NOMO-1 treated with dmso at 0.1 percent for 144 hours (cell line): ENCODE data around the gene APH1B.

Experiments
- DNase-seq: peaks from one replicate; lab custom pipeline; 2025; ENCODE audit not compliant: unreplicated experiment; lab: John Stamatoyannopoulos, UW

The APH1B gene

DNA sequence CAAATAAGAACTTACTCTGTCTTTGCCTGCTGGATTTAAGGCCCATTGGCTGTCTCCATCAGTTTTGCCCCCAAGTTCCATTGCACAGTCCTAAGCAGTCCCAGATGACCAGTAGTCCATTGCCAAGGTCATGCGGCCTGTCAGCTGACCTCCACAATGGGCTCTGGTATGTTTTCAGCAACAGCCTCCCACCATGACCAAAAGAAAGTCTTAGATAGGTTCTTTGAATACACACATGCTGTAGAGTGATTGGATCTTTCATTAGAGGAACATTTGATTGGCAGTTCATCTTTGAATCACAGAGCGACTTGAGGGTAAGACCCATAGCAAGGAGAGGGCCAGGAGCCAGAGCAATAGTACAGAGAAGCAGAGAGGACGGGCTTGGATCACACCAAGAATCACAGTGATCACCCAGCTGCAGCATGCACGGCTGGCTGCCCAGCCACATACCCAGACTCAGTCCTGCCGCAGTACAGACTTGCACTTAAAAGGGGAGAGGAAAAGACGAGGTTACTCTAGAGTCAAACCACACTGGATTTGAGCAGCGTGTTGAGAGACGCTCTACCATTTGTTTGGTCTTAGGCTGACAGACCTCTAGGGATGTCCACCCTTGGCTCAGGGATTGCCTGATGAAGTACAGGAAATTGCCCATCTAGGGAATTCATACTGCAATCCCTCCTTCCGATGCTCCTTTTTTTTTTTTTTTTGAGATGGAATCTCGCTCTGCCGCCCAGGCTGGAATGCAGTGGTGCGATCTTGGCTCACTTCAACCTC is 50.4 kb downstream of the APH1B start:
- DNase-seq = no peak

DNA sequence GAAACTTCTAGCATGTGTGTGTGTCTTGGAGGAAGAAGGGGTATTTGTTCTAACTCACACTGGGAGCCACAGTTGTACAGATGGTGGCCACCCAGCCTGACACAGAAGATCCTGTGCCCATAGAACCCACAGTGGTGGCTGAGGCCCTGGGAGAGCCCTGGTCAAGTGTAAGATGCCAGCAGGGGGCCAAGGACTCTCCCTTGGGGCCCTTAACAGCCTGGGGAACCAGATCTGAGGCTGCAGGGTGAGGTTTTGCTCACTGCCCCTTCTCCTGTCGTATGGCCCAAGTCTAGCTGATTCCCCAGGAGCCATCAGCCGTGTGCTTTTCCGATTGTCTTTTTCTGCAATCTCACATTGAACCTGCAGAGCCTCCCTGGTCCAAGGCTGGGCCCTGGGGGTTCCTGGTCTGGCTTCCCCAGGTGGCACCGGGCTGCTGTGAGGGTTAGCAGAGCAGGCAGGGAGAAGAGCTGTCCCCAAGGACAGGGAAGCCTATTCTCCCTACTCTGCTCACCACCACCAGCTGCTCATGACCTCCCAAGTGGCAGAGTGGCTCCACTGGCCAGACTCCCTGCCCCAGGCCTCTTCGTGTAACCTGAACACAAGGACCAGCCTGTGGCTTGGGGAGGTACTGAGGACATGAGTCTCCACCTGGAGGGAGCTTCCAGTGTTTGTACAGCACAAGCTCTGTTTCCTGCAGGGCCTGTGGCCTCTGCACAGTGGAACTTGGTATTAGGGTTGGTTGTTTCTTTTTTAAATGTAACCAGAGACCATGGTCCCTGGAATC is 52.4 kb downstream of the APH1B start:
- no peak for DNase-seq

DNA sequence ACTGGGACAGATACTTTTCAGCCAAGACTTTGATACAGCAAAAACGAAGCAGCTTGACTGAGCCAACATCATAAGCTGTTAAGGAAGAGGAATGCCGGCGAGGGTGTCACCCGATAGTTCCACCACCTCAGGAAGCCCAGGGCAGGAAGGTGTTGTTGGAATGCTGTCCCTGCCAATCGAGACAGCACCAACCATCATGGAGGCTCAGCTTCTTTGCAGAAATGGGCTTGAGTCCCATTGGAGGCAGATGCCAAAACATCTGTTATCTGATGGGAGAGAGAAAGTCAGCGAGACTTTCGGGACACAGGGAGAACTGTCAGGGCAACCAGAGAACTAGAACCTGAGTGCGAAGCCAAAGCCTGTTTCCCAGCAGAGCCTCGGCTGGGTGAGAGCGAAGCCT is 53.5 kb downstream of the APH1B start:
- no peak for DNase-seq

GRCh38 chr15:63331456-63331855 is 54.1 kb downstream of the APH1B start:
- DNase-seq = no peak

- no peak for DNase-seq
Observed at GRCh38 chr15:63332367-63333124, 55.1 kb downstream of the APH1B start.

GRCh38 chr15:63334821-63335220 is 57.4 kb downstream of the APH1B start:
- DNase-seq = no peak

- no peak for DNase-seq
Observed at GRCh38 chr15:63335543-63336240, 58.3 kb downstream of the APH1B start.

GRCh38 chr15:63337046-63337445 is 59.6 kb downstream of the APH1B start:
- no peak for DNase-seq

DNA sequence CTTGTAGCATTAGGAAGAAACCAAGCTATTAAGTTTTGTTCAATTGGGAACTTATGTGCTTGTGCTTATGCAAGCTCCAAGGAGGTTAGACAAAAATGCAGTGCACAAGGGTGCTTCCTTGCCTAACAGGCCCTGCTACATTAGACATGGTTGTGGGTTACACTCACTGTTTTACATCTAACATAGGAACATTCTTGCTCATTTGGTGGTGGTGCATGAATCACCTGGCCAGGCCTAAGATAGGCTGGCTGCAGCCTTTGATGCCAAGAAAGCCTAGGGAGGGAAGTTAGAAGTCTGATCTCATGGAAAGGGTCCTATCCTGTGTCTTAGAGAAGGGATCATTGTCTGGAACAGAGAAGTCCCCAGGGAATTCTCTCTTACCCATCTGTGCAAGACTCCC is 60.8 kb downstream of the APH1B start:
- DNase-seq = no peak

DNA sequence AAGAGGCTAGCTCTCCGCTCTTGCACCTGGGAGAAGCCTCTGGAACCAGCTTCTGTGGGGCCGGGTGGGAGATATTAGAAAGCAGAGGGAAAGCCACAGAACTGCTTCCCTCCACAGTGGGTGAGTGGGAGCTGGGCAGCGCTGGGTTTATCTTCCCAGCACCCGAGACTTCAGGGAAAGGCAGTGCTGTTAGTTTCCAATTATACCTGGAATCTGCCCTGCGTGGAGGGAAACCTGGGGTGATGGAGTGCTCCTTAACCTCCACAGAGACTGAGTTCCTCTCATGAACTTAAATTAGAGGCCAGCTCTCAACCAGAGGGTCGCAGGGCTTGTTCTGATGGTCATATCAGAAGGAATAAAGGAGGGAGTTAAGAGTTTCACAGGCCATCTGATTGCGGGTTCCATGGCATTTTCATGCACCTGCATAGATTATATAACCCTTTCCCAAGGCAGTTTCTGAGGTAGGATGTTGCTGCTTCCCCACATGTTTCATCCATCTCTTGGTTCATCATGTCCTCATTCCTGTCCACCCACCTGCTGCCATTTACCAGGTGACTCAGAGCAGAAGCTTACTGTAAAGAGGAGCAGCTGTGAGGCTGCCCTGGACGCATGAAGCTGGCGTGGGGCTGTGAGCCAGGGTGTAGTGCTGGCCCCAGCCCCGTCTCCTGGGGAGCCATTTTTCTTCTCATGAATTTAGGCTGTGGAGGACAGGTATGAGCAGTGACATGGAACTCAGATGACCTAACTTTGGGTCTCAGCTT is 61.8 kb downstream of the APH1B start:
- DNase-seq = no peak

- DNase-seq = no peak
Observed at GRCh38 chr15:63339836-63340235, 62.4 kb downstream of the APH1B start.

GRCh38 chr15:63340353-63340752 is 62.9 kb downstream of the APH1B start:
- no peak for DNase-seq

DNA sequence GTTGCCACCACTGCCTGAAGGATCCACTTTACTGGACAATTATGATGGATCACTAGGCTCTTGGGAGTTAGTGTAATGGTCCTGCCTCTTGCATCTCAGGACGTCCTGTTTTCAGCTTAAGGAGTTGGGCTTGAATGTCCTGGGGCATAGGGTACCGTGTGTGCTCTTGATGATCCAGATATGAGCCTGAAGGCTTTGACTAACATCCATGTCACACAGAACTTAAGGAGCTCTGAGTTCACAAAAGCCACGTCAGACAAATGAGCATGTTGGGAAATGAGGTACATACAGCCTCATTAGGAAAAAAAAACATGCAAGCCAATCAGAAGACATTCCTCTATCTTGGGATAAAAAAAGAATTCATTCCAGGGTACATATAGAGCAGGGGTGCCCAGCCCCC is 63.5 kb downstream of the APH1B start:
- DNase-seq = no peak

DNA sequence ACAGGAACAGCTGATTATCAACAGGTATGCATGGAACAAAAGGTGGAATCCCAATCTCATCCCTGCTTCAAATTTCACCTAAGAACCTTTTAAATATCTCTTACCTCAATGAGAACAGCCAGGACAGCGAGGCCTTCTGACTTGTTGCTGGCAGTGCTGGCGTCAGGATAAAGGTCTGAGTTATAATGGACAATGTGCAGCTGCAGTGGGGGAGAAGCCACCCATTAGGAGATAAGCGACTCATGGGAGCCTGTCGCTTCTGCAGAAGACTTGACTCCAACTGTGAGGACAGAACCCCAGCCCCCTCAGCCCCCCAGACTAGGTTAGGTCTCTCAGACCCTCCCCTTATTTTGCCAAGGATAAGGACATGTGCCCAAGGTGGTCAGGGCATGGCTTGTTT is 64.5 kb downstream of the APH1B start:
- DNase-seq = no peak

GRCh38 chr15:63342996-63343562 is 65.7 kb downstream of the APH1B start:
- DNase-seq = peak; percentile 10

GRCh38 chr15:63344731-63345390 is 67.5 kb downstream of the APH1B start:
- DNase-seq = no peak

DNA sequence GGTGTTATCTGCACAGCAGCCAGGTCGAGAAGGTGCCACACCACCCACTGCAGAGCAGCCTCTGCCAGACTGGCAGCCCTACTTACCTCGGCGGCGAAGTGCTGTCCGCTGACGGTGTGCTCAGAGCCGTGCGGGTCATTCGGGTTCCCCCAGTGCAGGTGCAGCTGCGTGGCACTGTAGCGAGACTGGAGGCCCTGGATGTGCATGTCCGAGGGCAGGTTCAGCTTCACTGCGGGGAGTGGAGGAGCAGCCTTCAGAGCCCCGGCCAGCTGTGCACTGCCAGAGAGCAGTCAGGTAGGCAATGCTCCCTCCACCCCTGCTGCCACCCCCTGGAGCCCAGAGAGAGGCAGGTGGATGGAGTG is 68.0 kb downstream of the APH1B start:
- DNase-seq = no peak

DNA sequence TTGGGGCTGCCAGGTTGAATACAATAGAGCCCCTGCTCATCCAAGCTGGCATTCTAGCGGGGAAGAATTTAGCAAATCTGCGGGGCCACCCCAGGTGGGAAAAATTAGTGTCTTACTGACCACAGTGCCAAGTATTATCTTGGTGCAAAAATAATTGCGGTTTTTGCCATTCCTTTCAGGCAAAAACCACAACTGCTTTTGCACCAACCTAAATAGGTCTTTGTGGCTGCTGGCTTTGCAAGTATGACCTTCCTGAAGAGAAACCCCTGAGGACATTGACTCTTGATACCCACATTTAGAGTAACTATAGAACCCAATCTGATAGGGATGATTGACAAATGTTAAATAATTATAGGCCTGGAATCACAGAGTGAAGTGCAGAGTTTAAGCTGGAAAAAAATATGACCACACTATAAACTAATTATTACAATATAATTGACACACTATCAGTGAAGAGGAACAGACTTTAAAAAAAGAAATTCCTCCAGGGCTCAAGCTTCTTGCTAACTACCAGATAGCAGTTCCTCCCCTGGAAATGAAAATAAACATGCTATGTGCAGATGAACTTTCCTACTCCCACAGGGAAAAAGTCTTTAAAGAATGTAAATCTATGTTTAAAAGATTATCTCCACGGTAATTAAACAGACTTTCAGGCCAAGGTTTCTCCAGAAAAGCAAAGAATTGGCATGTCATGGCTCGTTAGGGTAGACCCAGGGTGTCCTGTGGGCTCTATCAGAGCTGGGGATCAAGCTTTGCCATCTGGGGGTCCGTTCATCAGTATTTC is 69.9 kb downstream of the APH1B start:
- DNase-seq = no peak

DNA sequence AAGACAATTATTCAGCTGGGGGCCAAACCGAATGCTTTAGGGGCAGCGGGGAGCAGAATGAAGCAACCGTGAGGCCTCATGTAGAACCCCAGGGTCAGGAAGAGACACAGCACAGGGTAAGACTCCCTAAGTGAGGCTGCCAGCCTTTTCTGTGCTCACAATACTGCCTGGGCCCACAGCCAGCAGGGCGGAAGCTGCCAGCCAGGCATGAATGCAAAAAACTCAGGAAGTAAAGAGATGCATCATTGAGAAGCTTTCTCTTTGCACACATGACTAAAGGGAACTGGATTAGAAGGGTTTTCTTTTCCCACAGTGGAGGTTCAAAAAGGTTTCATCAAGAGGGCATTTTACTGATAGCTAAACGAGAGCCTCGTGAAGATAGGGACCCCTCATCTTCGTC is 71.0 kb downstream of the APH1B start:
- DNase-seq = peak; percentile 16
